ENCODE results near the gene KLK7.

The KLK7 gene

GRCh38 chr19:51023946-51024345 lies 40.2 kb upstream of the KLK7 start:
- FAIRE-seq, result no peak
- TF ChIP-seq POLR2A (IDR thresholded peaks at IDR 0.05; ENCODE audit: low read depth, low read length), result no peak
- no peak for TF ChIP-seq POLR2AphosphoS5 (IDR thresholded peaks at IDR 0.05; ENCODE audit: low read depth, low read length)
- TF ChIP-seq TAF1 (IDR thresholded peaks at IDR 0.05; ENCODE audit: borderline replicate concordance, low read depth, low read length), result no peak
- DNase-seq (ENCODE audit: insufficient read length), result no peak

GRCh38 chr19:51022526-51022925 lies 38.8 kb upstream of the KLK7 start:
- TF ChIP-seq POLR2AphosphoS5 (IDR thresholded peaks at IDR 0.05; ENCODE audit: low read depth, low read length) (no peak), POLR2A (IDR thresholded peaks at IDR 0.05; ENCODE audit: low read depth, low read length) (no peak), TAF1 (IDR thresholded peaks at IDR 0.05; ENCODE audit: borderline replicate concordance, low read depth, low read length) (no peak)
- FAIRE-seq (no peak), DNase-seq (ENCODE audit: insufficient read length) (no peak)

GRCh38 chr19:51020988-51021651 lies 37.4 kb upstream of the KLK7 start:
- FAIRE-seq, result no peak
- no peak for TF ChIP-seq POLR2A (IDR thresholded peaks at IDR 0.05; ENCODE audit: low read depth, low read length)
- TF ChIP-seq TAF1 (IDR thresholded peaks at IDR 0.05; ENCODE audit: borderline replicate concordance, low read depth, low read length), result no peak
- TF ChIP-seq POLR2AphosphoS5 (IDR thresholded peaks at IDR 0.05; ENCODE audit: low read depth, low read length), result no peak
- DNase-seq (ENCODE audit: insufficient read length), result no peak

GRCh38 chr19:51019544-51019925 lies 35.8 kb upstream of the KLK7 start, which contains the start of gene KLK10:
Gene KLK10, minus strand, starts transcription at chr19:51019709. Its CDS starts 579 bp downstream, at chr19:51019130.
- DNase-seq (ENCODE audit: insufficient read length) (no peak), FAIRE-seq (no peak)

GRCh38 chr19:51018745-51019543 lies 35.2 kb upstream of the KLK7 start:
- TF ChIP-seq POLR2A (IDR thresholded peaks at IDR 0.05; ENCODE audit: low read depth, low read length) (no peak), POLR2AphosphoS5 (IDR thresholded peaks at IDR 0.05; ENCODE audit: low read depth, low read length) (no peak), TAF1 (IDR thresholded peaks at IDR 0.05; ENCODE audit: borderline replicate concordance, low read depth, low read length) (no peak)
- no peak for FAIRE-seq
- DNase-seq (ENCODE audit: insufficient read length), result no peak

More at GRCh38 chr19:51019544-51019925, 35.8 kb upstream of the KLK7 start, which contains the start of gene KLK10:
- TF ChIP-seq POLR2A (IDR thresholded peaks at IDR 0.05; ENCODE audit: low read depth, low read length) (no peak), TAF1 (IDR thresholded peaks at IDR 0.05; ENCODE audit: borderline replicate concordance, low read depth, low read length) (no peak), POLR2AphosphoS5 (IDR thresholded peaks at IDR 0.05; ENCODE audit: low read depth, low read length) (no peak)

- DNase-seq (ENCODE audit: insufficient read length) (no peak), FAIRE-seq (no peak)
- TF ChIP-seq POLR2A (IDR thresholded peaks at IDR 0.05; ENCODE audit: low read depth, low read length) (no peak), POLR2AphosphoS5 (IDR thresholded peaks at IDR 0.05; ENCODE audit: low read depth, low read length) (no peak), TAF1 (IDR thresholded peaks at IDR 0.05; ENCODE audit: borderline replicate concordance, low read depth, low read length) (no peak)
Measured at GRCh38 chr19:51016798-51017683, 33.3 kb upstream of the KLK7 start.

- FAIRE-seq (no peak), DNase-seq (ENCODE audit: insufficient read length) (no peak)
- TF ChIP-seq POLR2AphosphoS5 (IDR thresholded peaks at IDR 0.05; ENCODE audit: low read depth, low read length), result no peak
- TF ChIP-seq POLR2A (IDR thresholded peaks at IDR 0.05; ENCODE audit: low read depth, low read length), result no peak
- TF ChIP-seq TAF1 (IDR thresholded peaks at IDR 0.05; ENCODE audit: borderline replicate concordance, low read depth, low read length), result no peak
Measured at GRCh38 chr19:51015691-51016267, 32.1 kb upstream of the KLK7 start.

- DNase-seq (ENCODE audit: insufficient read length), result no peak
- FAIRE-seq, result no peak
- TF ChIP-seq POLR2AphosphoS5 (IDR thresholded peaks at IDR 0.05; ENCODE audit: low read depth, low read length) (no peak), TAF1 (IDR thresholded peaks at IDR 0.05; ENCODE audit: borderline replicate concordance, low read depth, low read length) (no peak), POLR2A (IDR thresholded peaks at IDR 0.05; ENCODE audit: low read depth, low read length) (no peak)
Measured at GRCh38 chr19:51014242-51014641, 30.5 kb upstream of the KLK7 start.

GRCh38 chr19:51012661-51013190 lies 29.0 kb upstream of the KLK7 start:
- DNase-seq (ENCODE audit: insufficient read length) (no peak), FAIRE-seq (no peak)
- TF ChIP-seq TAF1 (IDR thresholded peaks at IDR 0.05; ENCODE audit: borderline replicate concordance, low read depth, low read length) (no peak), POLR2A (IDR thresholded peaks at IDR 0.05; ENCODE audit: low read depth, low read length) (no peak), POLR2AphosphoS5 (IDR thresholded peaks at IDR 0.05; ENCODE audit: low read depth, low read length) (no peak)

GRCh38 chr19:51010066-51010795 lies 26.5 kb upstream of the KLK7 start:
- no peak for FAIRE-seq
- TF ChIP-seq TAF1 (IDR thresholded peaks at IDR 0.05; ENCODE audit: borderline replicate concordance, low read depth, low read length), result no peak
- no peak for TF ChIP-seq POLR2AphosphoS5 (IDR thresholded peaks at IDR 0.05; ENCODE audit: low read depth, low read length)
- no peak for TF ChIP-seq POLR2A (IDR thresholded peaks at IDR 0.05; ENCODE audit: low read depth, low read length)
- DNase-seq (ENCODE audit: insufficient read length), result no peak

All from GM12892 (cell line).